Stomach (tissue), 4 donors: Measurements from ENCODE around the gene ERLEC1.

Experiments used
- CTCF ChIP-seq, 7 experiments: fragments of 450-650 bp in 4 of 7; fragments of 200-600 bp in 3 of 7; sonication (generic) in 3 of 7; IDR thresholded peaks; one replicate each; pipeline ENCODE4 v1.5.1; 2016 to 2019; ENCODE audit warnings: antibody characterized with exemption in 7 of 7, control low read depth in 2 of 7, mild to moderate bottlenecking in 1 of 7
- EP300 ChIP-seq: sonication (generic); formaldehyde crosslinking; IDR thresholded peaks from one replicate; pipeline ENCODE4 v1.6.1; 2017; ENCODE audit warnings: antibody characterized with exemption
- POLR2A ChIP-seq, 4 donors: fragments of 450-650 bp; IDR thresholded peaks; one replicate each; pipeline ENCODE4 v1.6.1; 2016; ENCODE audit warnings: antibody characterized with exemption in 4 of 4, control low read depth in 2 of 4, mild to moderate bottlenecking in 1 of 4, moderate library complexity in 1 of 4

GRCh38 chr2:53821810-53822209 is 35.0 kb downstream of the ERLEC1 start:
- TF ChIP-seq CTCF (IDR thresholded peaks at IDR 0.05), result no peak
- no peak for TF ChIP-seq EP300
- no peak for TF ChIP-seq POLR2A (IDR thresholded peaks at IDR 0.05)
